NT2/D1 (cell line): ENCODE measurements around the gene SBDS.
"Not testable (repeated sequence)": the region's sequence is repeated elsewhere in the genome, so short reads cannot be mapped to it uniquely, and the experiment has no call there.

ENCODE experiments used
- YY1 ChIP-seq: IDR thresholded peaks from 2 replicates; pipeline ENCODE4 v1.6.1; 2011; ENCODE audit not compliant: insufficient read length, insufficient read depth
- ZNF274 ChIP-seq: IDR thresholded peaks from 2 replicates; pipeline ENCODE4 v1.6.1; 2011; ENCODE audit warnings: mild to moderate bottlenecking, low read depth, low read length

DNA sequence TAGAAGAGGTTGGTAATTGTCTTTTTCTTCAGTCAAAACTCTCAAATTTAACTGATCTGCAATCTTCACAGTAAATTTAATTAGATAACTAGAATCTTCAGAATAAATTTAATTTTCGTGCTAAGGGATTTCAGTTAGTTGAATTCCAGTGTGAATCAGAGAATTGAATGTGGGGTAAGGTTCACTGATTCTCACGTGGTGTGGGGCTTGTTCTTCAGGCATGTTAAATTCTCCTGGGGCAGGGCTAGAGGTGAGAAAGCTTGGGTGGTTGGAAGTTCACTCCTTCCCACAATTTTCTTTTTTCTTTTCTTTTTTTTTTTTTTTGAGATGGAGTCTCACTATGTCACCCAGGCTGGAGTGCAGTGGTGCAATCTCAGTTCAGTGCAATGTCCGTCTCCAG lies 14.3 kb upstream of the SBDS start:
- TF ChIP-seq YY1, ZNF274: not testable (repeated sequence)
